ENCODE data around the gene GDPGP1. TPM values are rescaled to one million over a fixed set of nuclear protein-coding genes. Genes with fewer than 3 reads are reported as not detected.

Gene GDPGP1
- total and polyA plus RNA-seq, 10 of the 15 experiments (the other 5 are each of a cell fraction or from before 2014, with no cell fraction given) = 0.68 to 8.9 (median 3.0) TPM

GRCh38 chr15:90249203-90249863 is 15.3 kb downstream of the GDPGP1 start, which contains the start of gene TTLL13:
Gene TTLL13, plus strand, starts transcription at chr15:90249556. Its CDS starts 1,075 bp downstream, at chr15:90250631.
- in situ Hi-C loops (cut with MboI) = no loop called here
- H3K9me3 ChIP-seq (replicated peaks; ENCODE audit: control insufficient read depth, insufficient read depth, low read length) = no peaks in the 10 kb centered on the region
- POLR2A ChIA-PET = interaction anchor here (0.6 to 2.5 kb wide), 9 partner anchors 10 to 1056 kb away, joined by 3 to 10 read pairs (median 4); partner anchors contain the start of genes BLM, CIB1 and GDPGP1
- TF ChIP-seq KLF5 (IDR thresholded peaks at IDR 0.05; ENCODE audit: partially characterized antibody) (no peak), E2F4 (IDR thresholded peaks at IDR 0.05; ENCODE audit: low read depth, low read length) (no peak), TARDBP (IDR thresholded peaks at IDR 0.05; ENCODE audit: borderline replicate concordance) (no peak), SRF (IDR thresholded peaks at IDR 0.05; ENCODE audit: low read depth in 2 of 2, low read length in 2 of 2) (no peak), IKZF1 (conservative IDR thresholded peaks at IDR 0.05) (peak; percentile 68), DPF2 (IDR thresholded peaks at IDR 0.05) (0 out of 2 replicates have a peak, but pooled peaks have one; percentile 22), GATAD2B (conservative IDR thresholded peaks at IDR 0.05; ENCODE audit: low read depth) (peak; percentile 42; the same call in 1 of the 2 replicates), IKZF2 (IDR thresholded peaks at IDR 0.05) (peak in 1 of 2 experiments; percentile 29; a peak in 1 of 4 replicates), LARP7 (IDR thresholded peaks at IDR 0.05) (peak; percentile 45; the same call in 1 of the 2 replicates), BHLHE40 (IDR thresholded peaks at IDR 0.05; ENCODE audit: borderline replicate concordance in 1 of 2, low read depth in 2 of 2, low read length in 1 of 2) (peak in 1 of 2 experiments; percentile 41; a peak in 2 of 4 replicates), MYC (IDR thresholded peaks at IDR 0.05; ENCODE audit: insufficient read depth, insufficient read length, insufficient replicate concordance, low read length, severe bottlenecking) (no peak), RAD51 (IDR thresholded peaks at IDR 0.05) (no peak), MTA3 (IDR thresholded peaks at IDR 0.05; ENCODE audit: borderline replicate concordance, low read length) (no peak), ETV6 (conservative IDR thresholded peaks at IDR 0.05 in 1 of 2, IDR thresholded peaks at IDR 0.05 in 1 of 2; ENCODE audit: borderline replicate concordance in 1 of 2, low read depth in 1 of 2) (no peak), FOXM1 (IDR thresholded peaks at IDR 0.05; ENCODE audit: low read depth, low read length) (no peak), ZNF24 (IDR thresholded peaks at IDR 0.05) (no peak), HDAC2 (IDR thresholded peaks at IDR 0.05) (no peak), BACH1 (IDR thresholded peaks at IDR 0.05; ENCODE audit: borderline replicate concordance) (0 out of 2 replicates have a peak, but pooled peaks have one; percentile 52), NR2F1 (conservative IDR thresholded peaks at IDR 0.05) (no peak), BCLAF1 (IDR thresholded peaks at IDR 0.05) (no peak)

More at GRCh38 chr15:90249203-90249863, 15.3 kb downstream of the GDPGP1 start, which contains the start of gene TTLL13:
- Histone ChIP-seq H2AFZ (ENCODE audit: control insufficient read depth, low read depth, low read length) (peak within 1 kb of the TSS; percentile 72), H3K79me2 (ENCODE audit: control insufficient read depth, insufficient read depth, low read length) (no peaks in the 10 kb centered on the region), H3K36me3 (ENCODE audit: control insufficient read depth in 2 of 2, insufficient read depth in 2 of 2, low read length in 1 of 2) (no peaks in the 10 kb centered on the region), H4K20me1 (ENCODE audit: control insufficient read depth, insufficient read depth) (no peaks in the 10 kb centered on the region), H3K27me3 (replicated peaks in 1 of 2; ENCODE audit: control insufficient read depth in 2 of 2, insufficient read depth in 2 of 2, low read length in 1 of 2) (peaks cover 0 to 2% of the 10 kb centered on the region in 2 experiments; a peak in 1 of 4 replicates), H3K9ac (ENCODE audit: control insufficient read depth, insufficient read depth, low read length) (no peak within 1 kb of the TSS), H3K4me3 (peak within 1 kb of the TSS; percentile 55; the same call in 1 of the 2 replicates), H3K4me2 (ENCODE audit: control insufficient read depth, insufficient read depth) (peak within 1 kb of the TSS; percentile 96), H3K4me1 (ENCODE audit: control insufficient read depth, insufficient read depth, low read length) (peaks cover 2% of the 10 kb centered on the region; the same call in 1 of the 2 replicates), H3K27ac (ENCODE audit: control insufficient read depth, insufficient read depth) (no peak within 1 kb of the TSS)
- BruUV-seq (replicated peaks) = no TSS peak
- CTCF ChIA-PET = interaction anchor here (1.2 to 2.1 kb wide), 7 partner anchors 10 to 87 kb away, joined by 3 to 6 read pairs (median 4); partner anchors contain the start of gene SEMA4B
- 5% methylated on average over 41 of the region's 44 CpGs for WGBS (ENCODE audit: insufficient coverage, insufficient replicate concordance, low lambda C conversion rate, missing lambda C conversion rate)
- SMC1A ChIA-PET (ENCODE audit: uncharacterized antibody, unreplicated experiment) = interaction anchor here (1.1 to 2.7 kb wide), 5 partner anchors 10 to 19 kb away, joined by 3 to 10 read pairs (median 3); partner anchors contain the start of genes CIB1 and GDPGP1
- RAD21 ChIA-PET (ENCODE audit: unreplicated experiment) = interaction anchor here (0.5 to 2.8 kb wide), 2 partner anchors 16 to 105 kb away, joined by 5 to 22 read pairs; partner anchors contain the start of genes CIB1 and GDPGP1
- intact Hi-C loops (cut with micrococcal nuclease; ENCODE audit: unreplicated experiment) = no loop called here
- peak; percentile 95 for ATAC-seq
- no peak for DNase-seq (ENCODE audit: low read depth, low spot score)
- FAIRE-seq = peak; percentile 47
